Measurements from ENCODE around the gene CD58.

DNA sequence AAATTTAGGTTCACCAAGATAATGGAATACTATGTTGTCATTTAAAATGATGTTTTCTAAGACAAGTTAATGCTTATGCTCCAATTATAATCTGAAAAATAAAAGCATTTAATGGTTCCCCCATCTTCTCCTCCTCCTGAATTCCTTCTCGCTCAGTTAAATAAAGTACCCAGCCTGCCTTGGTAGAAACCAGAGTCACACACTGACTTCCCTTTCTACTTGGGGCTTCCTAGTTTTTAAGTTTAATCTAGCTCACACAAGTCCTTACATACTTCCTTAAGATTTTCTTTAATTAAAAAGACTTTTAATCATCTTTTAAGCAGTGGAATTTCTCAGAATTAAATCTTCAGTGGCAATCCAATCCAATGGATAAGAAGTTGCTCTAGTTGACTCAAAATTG is 32.9 kb downstream of the CD58 start:
- TF ChIP-seq, protein P1, sequence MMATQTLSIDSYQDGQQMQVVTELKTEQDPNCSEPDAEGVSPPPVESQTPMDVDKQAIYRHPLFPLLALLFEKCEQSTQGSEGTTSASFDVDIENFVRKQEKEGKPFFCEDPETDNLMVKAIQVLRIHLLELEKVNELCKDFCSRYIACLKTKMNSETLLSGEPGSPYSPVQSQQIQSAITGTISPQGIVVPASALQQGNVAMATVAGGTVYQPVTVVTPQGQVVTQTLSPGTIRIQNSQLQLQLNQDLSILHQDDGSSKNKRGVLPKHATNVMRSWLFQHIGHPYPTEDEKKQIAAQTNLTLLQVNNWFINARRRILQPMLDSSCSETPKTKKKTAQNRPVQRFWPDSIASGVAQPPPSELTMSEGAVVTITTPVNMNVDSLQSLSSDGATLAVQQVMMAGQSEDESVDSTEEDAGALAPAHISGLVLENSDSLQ (IDR thresholded peaks at IDR 0.05) = no peak
- TF ChIP-seq FOXK2 (IDR thresholded peaks at IDR 0.05) (no peak), SUZ12 (IDR thresholded peaks at IDR 0.05) (no peak), HDGF (IDR thresholded peaks at IDR 0.05; ENCODE audit: borderline replicate concordance) (no peak), FOXA1 (IDR thresholded peaks at IDR 0.05) (no peak), CTBP1 (IDR thresholded peaks at IDR 0.05; ENCODE audit: borderline replicate concordance) (no peak), ARNT (IDR thresholded peaks at IDR 0.05) (no peak), FOXM1 (IDR thresholded peaks at IDR 0.05; ENCODE audit: borderline replicate concordance) (no peak), L3MBTL2 (conservative IDR thresholded peaks at IDR 0.05) (no peak), TARDBP (IDR thresholded peaks at IDR 0.05) (no peak), NFRKB (IDR thresholded peaks at IDR 0.05) (no peak), SP1 (IDR thresholded peaks at IDR 0.05) (no peak), ZNF384 (IDR thresholded peaks at IDR 0.05) (no peak), ELF4 (IDR thresholded peaks at IDR 0.05) (no peak)

Measured in HEK293T (cell line).